ENCODE results near the gene FAM89A.
"Not testable (repeated sequence)": the region's sequence is repeated elsewhere in the genome, so short reads cannot be mapped to it uniquely, and the experiment has no call there.

Gene FAM89A

GRCh38 chr1:231029247-231029646 lies 10.8 kb downstream of the FAM89A start:
- not testable (repeated sequence) for DNase-seq

GRCh38 chr1:231028682-231029081 lies 11.4 kb downstream of the FAM89A start:
- DNase-seq = no peak

- DNase-seq = no peak
These were observed 12.1 kb downstream of the FAM89A start for GRCh38 chr1:231027971-231028370.

GRCh38 chr1:231027136-231027925 lies 12.7 kb downstream of the FAM89A start:
- DNase-seq = no peak

- DNase-seq = no peak
These were observed 13.5 kb downstream of the FAM89A start for GRCh38 chr1:231026576-231026975.

GRCh38 chr1:231023150-231023549 lies 16.9 kb downstream of the FAM89A start:
- no peak for DNase-seq

GRCh38 chr1:231022543-231022942 lies 17.5 kb downstream of the FAM89A start:
- not testable (repeated sequence) for DNase-seq

GRCh38 chr1:231021540-231022031 lies 18.5 kb downstream of the FAM89A start:
- no peak for DNase-seq

GRCh38 chr1:231020816-231021215 lies 19.2 kb downstream of the FAM89A start:
- no peak for DNase-seq

- no peak for DNase-seq
These were observed 19.9 kb downstream of the FAM89A start for GRCh38 chr1:231020139-231020601.

- no peak for DNase-seq
These were observed 20.3 kb downstream of the FAM89A start for GRCh38 chr1:231019711-231020110.

- no peak for DNase-seq
These were observed 23.1 kb downstream of the FAM89A start for GRCh38 chr1:231016966-231017365.

GRCh38 chr1:231016234-231016633 lies 23.8 kb downstream of the FAM89A start:
- DNase-seq = no peak

- DNase-seq = no peak
These were observed 26.6 kb downstream of the FAM89A start for GRCh38 chr1:231013391-231014015.

GRCh38 chr1:231011963-231012362 lies 28.1 kb downstream of the FAM89A start:
- DNase-seq = no peak

GRCh38 chr1:231011360-231011759 lies 28.7 kb downstream of the FAM89A start:
- DNase-seq = no peak

GRCh38 chr1:231007535-231007934 lies 32.5 kb downstream of the FAM89A start:
- not testable (repeated sequence) for DNase-seq

- DNase-seq = no peak
These were observed 38.2 kb downstream of the FAM89A start for GRCh38 chr1:231001892-231002291.

GRCh38 chr1:231000639-231001038 lies 39.4 kb downstream of the FAM89A start:
- DNase-seq = no peak

GRCh38 chr1:231000201-231000600 lies 39.9 kb downstream of the FAM89A start:
- no peak for DNase-seq

- no peak for DNase-seq
These were observed 45.2 kb downstream of the FAM89A start for GRCh38 chr1:230994860-230995259.

- DNase-seq = peak in 1 of 2 experiments; percentile 3
These were observed 47.8 kb downstream of the FAM89A start for GRCh38 chr1:230992100-230992774.

GRCh38 chr1:230987448-230987847 lies 52.6 kb downstream of the FAM89A start:
- DNase-seq = no peak

- DNase-seq = no peak
These were observed 53.1 kb downstream of the FAM89A start for GRCh38 chr1:230986976-230987375.

Data from NCI-H2081 (cell line).